GM19025 (cell line): ENCODE data around the gene LRRC4C.
A peak's percentile ranks its signal among the peaks of the same experiment; 100 is the strongest.

Experiments used
- ATAC-seq: cut with Tn5 transposase; IDR thresholded peaks from one replicate; pipeline ENCODE4 v1.9.1; 2021; ENCODE audit warnings: mild to moderate bottlenecking, low read depth, moderate library complexity; ENCODE audit not compliant: unreplicated experiment

The LRRC4C gene

GRCh38 chr11:41419901-41420300 lies 39.6 kb downstream of the LRRC4C start:
- ATAC-seq: no peak

- no peak for ATAC-seq
These were observed 44.5 kb downstream of the LRRC4C start for GRCh38 chr11:41414771-41415440.

- peak; percentile 83 for ATAC-seq
These were observed 45.6 kb downstream of the LRRC4C start for GRCh38 chr11:41413843-41414242.

GRCh38 chr11:41405812-41406211 lies 53.6 kb downstream of the LRRC4C start:
- no peak for ATAC-seq

GRCh38 chr11:41404109-41404508 lies 55.3 kb downstream of the LRRC4C start:
- ATAC-seq: no peak

GRCh38 chr11:41403458-41403857 lies 56.0 kb downstream of the LRRC4C start:
- ATAC-seq: no peak

- ATAC-seq: no peak
These were observed 58.6 kb downstream of the LRRC4C start for GRCh38 chr11:41400819-41401382.

GRCh38 chr11:41400124-41400523 lies 59.3 kb downstream of the LRRC4C start:
- ATAC-seq: no peak

- no peak for ATAC-seq
These were observed 60.1 kb downstream of the LRRC4C start for GRCh38 chr11:41399323-41399722.

- ATAC-seq: no peak
These were observed 61.3 kb downstream of the LRRC4C start for GRCh38 chr11:41398175-41398574.

GRCh38 chr11:41394521-41395195 lies 64.8 kb downstream of the LRRC4C start:
- no peak for ATAC-seq

- ATAC-seq: no peak
These were observed 66.9 kb downstream of the LRRC4C start for GRCh38 chr11:41392596-41392995.

GRCh38 chr11:41389623-41390130 lies 69.8 kb downstream of the LRRC4C start:
- no peak for ATAC-seq

GRCh38 chr11:41384329-41384728 lies 75.1 kb downstream of the LRRC4C start:
- no peak for ATAC-seq

GRCh38 chr11:41383768-41384167 lies 75.7 kb downstream of the LRRC4C start:
- no peak for ATAC-seq

- ATAC-seq: no peak
These were observed 76.5 kb downstream of the LRRC4C start for GRCh38 chr11:41382927-41383326.

GRCh38 chr11:41379084-41379483 lies 80.4 kb downstream of the LRRC4C start:
- ATAC-seq: no peak

GRCh38 chr11:41377709-41378394 lies 81.6 kb downstream of the LRRC4C start:
- no peak for ATAC-seq

- ATAC-seq: no peak
These were observed 107.6 kb downstream of the LRRC4C start for GRCh38 chr11:41351825-41352224.

GRCh38 chr11:41346042-41346441 lies 113.4 kb downstream of the LRRC4C start:
- ATAC-seq: no peak
